ENCODE measurements around the gene CBFA2T3.
"Not testable (repeated sequence)": the region's sequence is repeated elsewhere in the genome, so short reads cannot be mapped to it uniquely, and the experiment has no call there.

The CBFA2T3 gene

DNA sequence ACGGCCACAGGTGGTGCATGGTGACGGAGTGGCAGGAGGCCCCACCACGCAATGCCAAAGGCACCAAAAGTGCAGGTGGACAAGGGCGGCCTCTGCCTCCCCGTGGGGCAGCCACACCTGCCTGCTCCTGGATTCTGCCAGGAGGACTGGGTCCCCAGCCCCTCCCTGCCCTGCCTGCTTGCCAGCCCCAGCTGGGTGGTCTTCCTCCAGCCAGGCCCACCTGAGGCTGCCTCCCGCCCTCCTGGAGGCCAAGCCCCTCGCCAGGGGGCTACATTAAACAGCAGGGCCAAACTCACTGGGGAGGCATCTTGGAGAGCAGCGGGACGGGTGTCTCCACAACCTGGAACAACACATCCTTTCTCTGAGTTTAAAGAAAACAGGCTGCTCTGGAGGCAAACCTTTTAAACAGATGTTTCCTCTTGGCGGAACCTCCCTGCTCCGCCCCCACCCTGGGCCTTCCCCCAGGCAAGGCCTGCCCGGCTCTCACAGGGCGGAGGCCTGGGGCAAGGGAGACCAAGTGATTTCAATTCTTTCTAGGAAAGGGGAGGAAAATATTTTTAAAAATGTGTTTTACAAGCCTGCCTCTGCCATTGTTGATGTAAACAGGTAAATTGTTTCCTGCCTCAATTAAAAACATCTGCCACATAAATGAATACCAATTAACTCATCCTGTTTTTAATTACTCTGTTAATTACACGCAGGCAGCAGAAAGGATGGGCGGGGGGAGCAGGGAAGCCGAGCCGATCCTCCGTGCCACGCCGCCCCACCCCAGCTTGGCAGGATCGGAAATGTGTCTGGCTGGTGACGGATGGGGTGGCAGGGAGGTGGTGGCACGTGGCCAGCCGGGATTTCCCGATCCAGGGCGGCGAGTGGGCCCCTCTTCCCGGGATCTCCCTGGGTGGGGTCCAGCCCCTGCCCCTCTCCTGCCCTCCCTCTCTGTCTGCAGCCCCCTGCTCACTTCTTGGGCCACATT is 56.1 kb downstream of the CBFA2T3 start:
- H3K27ac ChIP-seq = no peak overlapping the region
- TF ChIP-seq, protein P1, sequence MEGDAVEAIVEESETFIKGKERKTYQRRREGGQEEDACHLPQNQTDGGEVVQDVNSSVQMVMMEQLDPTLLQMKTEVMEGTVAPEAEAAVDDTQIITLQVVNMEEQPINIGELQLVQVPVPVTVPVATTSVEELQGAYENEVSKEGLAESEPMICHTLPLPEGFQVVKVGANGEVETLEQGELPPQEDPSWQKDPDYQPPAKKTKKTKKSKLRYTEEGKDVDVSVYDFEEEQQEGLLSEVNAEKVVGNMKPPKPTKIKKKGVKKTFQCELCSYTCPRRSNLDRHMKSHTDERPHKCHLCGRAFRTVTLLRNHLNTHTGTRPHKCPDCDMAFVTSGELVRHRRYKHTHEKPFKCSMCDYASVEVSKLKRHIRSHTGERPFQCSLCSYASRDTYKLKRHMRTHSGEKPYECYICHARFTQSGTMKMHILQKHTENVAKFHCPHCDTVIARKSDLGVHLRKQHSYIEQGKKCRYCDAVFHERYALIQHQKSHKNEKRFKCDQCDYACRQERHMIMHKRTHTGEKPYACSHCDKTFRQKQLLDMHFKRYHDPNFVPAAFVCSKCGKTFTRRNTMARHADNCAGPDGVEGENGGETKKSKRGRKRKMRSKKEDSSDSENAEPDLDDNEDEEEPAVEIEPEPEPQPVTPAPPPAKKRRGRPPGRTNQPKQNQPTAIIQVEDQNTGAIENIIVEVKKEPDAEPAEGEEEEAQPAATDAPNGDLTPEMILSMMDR (IDR thresholded peaks at IDR 0.05) = no peak
- no peak for TF ChIP-seq ZFX (IDR thresholded peaks at IDR 0.05; ENCODE audit: borderline replicate concordance)

DNA sequence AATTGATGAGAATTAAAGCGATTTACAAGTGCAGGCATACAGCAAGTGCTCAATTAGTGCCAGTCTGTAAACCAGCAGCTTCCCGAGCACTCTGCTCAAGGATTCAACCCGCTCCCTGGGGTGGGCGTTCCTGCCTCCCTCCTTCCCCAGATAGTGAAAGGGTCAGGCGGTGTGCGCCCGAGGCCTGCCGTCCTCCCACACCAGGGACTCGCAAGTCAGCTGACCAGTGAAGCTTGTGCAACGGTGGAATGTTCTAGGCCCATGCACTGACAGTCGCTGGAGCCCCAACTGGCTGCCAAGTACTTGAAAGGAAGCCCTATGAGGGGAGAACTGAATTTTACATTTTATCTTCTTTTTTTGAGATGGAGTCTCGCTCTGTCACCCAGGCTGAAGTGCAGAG is 57.1 kb downstream of the CBFA2T3 start:
- no peak for TF ChIP-seq ZFX (IDR thresholded peaks at IDR 0.05; ENCODE audit: borderline replicate concordance)
- TF ChIP-seq, protein P1 (IDR thresholded peaks at IDR 0.05) = no peak

DNA sequence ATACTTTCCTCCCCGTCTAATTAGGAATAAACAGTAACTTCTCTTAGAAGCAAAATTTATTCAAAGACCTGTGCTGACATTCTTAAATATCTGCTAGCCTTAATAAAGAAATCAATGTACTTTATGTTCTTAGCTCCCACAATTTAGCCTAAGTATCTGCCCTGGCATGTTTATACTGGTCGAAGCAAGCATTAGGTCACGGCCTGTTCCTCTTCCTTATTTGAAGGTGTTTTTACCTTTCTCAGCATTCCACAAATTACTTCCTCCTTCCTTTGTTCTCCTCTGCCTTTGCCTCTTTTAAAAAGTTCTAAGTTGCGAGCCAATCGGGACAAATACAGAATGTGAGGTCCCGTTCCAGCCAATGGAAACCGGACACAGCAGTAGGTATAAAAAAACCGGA is 58.1 kb downstream of the CBFA2T3 start:
- not testable (repeated sequence) for H3K27ac ChIP-seq

More for the DNA sequence above, 57.1 kb downstream of the CBFA2T3 start:
- no peak overlapping the region for H3K27ac ChIP-seq

DNA sequence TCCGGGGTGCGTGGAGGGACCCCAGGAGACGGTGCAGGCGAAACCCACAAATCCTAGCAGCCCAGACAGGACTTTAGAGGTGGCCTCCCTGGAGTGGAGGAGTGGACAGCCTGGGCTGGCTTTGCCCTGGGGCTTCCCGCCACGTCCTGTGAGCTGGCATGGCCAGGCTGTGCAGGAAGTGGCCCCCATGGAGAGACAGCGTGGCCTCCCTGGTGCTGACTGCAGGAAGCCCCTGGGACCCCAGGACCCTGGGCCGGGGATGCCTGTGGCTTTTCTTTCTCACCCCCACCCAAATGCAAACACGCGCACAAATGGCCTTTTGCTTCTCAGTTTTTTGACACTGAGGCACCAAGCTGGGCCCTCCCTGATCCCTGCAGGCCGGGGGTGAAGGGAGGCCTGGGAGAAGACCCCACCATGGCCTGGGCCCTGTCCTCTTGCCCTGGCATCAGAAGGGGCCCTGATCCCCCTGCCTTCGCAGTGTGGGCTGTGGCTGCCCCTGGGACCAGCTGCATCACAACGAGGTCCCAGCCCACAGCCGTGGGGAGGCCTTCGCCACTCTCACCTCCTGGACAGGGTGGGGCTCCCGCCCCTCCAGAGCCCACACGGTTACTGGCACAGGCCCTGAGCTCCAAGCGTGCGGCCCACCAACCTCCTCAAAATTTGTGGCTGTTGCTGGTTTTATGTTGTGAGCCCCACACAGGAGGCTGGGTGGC is 58.9 kb downstream of the CBFA2T3 start:
- no peak overlapping the region for H3K27ac ChIP-seq
- TF ChIP-seq, protein P1 (IDR thresholded peaks at IDR 0.05) = no peak
- TF ChIP-seq ZFX (IDR thresholded peaks at IDR 0.05; ENCODE audit: borderline replicate concordance) = no peak

DNA sequence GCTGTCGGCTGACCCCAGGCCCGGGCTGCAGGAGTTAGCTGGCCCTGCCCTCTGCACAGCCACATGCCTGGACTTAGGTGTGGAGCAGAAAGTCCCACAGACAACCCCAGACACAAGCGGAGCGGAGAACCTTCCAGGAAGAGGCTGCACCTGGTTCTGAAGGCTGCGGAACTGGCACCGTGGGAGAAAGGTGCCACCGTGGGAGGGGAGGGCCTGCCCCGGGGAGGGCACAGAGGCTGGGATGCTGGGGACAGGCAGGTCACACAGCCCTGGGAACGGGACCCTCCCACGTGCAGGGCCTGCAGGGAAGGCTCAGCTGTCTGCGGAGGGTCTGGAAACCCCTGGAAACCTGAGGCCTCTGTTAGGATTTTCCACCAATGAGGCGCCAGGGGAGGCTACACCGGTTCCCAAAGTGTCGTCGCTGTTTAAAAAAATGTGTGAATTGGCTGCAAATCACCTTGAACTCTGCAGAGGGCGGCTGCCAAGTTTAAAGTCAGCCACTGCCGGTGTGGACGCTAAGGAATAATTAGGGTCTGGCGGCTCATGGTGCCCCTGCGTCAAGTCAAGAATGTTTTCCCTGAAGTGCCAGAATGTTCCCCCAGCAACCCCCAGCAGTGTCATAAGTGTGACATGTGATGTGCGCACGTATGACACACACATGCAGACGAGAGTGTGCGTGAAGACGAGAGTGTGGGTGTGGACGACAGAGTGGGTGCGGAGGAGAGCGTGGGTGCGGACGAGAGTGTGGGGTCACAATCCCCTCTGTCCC is 59.7 kb downstream of the CBFA2T3 start:
- H3K27ac ChIP-seq = no peak overlapping the region
- TF ChIP-seq, protein P1 (IDR thresholded peaks at IDR 0.05) = no peak
- no peak for TF ChIP-seq ZFX (IDR thresholded peaks at IDR 0.05; ENCODE audit: borderline replicate concordance)

DNA sequence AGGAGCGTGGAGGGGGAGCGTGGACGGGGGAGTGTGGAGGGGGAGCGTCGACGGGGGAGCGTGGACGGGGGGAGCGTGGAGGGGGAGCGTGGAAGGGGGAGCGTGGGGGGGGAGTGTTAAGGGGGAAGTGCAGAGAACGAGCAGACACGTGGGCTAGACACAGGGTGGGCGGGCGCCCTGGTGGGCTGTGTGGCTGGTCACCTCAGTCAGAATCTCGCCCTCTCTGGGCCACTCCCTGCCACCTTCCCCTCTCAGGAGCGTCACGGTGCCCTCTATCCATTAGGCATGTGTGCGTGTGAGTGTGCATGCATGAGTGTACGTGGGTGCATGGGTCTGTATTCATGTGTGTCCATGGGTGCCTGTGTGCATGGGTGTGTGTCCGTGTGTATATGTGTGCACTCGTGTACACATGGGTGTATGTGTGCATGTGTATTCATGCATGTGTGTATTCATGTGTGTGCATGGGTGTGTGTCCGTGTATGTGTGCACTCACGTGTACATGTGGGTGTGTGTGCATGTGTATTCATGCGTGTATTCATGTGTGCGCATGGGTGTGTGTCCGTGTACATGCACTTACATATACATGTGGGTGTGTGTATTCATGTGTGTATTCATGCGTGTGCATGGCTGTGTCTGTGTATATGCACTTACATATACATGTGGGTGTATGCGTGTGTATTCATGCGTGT is 61.2 kb downstream of the CBFA2T3 start:
- H3K27ac ChIP-seq = no peak overlapping the region
- no peak for TF ChIP-seq ZFX (IDR thresholded peaks at IDR 0.05; ENCODE audit: borderline replicate concordance)
- TF ChIP-seq, protein P1 (IDR thresholded peaks at IDR 0.05) = no peak

Data from 22Rv1 (cell line).